K562 treated with DMSO at 1 percent for 4 hours (cell line): ENCODE measurements around the gene PTPRS. TPM values are rescaled to one million over a fixed set of nuclear protein-coding genes. Genes with fewer than 3 reads are reported as not detected.

ENCODE experiments used
- total RNA-seq: library from RNA; unstranded; fragments of 300-600 nt; gene quantifications from 2 replicates; pipeline ENCODE4 v1.2.3, GENCODE V29; 2022; ENCODE audit not compliant: insufficient read depth

PTPRS gene
- total RNA-seq, result 53.3 and 59.7 TPM in 2 replicates

DNA sequence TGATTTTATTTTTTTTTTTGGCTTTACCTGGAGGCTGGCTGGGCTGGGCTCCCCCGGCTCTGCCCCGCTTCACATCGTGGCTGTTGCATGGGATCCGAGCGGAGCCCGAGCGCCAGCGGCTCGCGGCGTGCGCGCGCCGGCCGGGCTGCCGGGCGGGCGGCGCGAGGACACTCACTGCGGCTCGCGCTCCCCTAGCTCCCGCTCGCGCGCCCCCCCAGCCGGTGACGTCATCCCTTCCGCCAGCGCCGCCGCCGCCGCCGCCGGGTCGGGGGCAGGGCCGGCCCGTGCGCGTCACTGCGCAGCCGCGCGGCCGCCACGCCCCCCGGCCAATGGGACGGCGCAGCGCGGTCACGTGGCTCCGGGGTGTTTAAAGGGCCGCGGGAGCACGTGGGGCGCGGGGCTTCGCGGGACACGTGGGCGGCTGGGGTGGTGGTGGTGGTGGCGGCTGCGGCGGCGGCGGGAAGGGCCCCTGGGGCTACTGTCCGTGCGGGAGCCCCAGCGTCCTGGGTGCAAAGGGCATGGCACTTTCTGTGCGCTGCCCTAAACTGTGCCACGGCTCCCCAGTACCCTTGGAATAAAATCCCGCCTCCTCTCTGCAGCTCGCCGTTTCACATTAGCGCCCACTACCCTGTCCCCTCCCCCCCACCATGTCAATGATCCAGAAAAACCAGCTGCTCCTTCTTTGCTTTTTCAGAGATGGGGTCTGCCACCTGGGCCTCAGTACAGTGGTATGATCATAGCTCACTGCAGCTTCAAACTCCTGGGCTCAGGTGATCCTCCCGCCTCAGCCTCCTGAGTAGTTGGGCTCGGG, at the start of gene PTPRS:
PTPRS (minus strand) TSS at position 176 of the 811 bp plus-strand sequence. CDS start 54,672 bp downstream, outside the sequence.

Other genes with a start within 250 kb of the PTPRS start
- not detected in 2 replicates for gene ZNRF4, start 114.6 kb upstream of the PTPRS start, total RNA-seq
- gene TINCR, start 227.1 kb upstream of the PTPRS start, total RNA-seq, result 1.8 and 3.0 TPM in 2 replicates